BLaER1 treated with 17β-estradiol and CSF1 and Interleukin-3, amounts not matched to agents 10 nM and 100 nM (cell line): ENCODE measurements around the gene COL10A1.
A peak's percentile ranks its signal among the peaks of the same experiment; 100 is the strongest.
"Not testable (repeated sequence)": the region's sequence is repeated elsewhere in the genome, so short reads cannot be mapped to it uniquely, and the experiment has no call there.

Source experiments
- H3K27ac ChIP-seq, 11 experiments: shearing (Covaris generic); formaldehyde crosslinking; 2 replicates each; pipeline ENCODE4 v1.8.1; 2022
- H3K27me3 ChIP-seq, 11 experiments: shearing (Covaris generic); formaldehyde crosslinking; 2 replicates each; pipeline ENCODE4 v1.8.1; 2022
- H3K36me3 ChIP-seq, 11 experiments: shearing (Covaris generic); formaldehyde crosslinking; 2 replicates each; pipeline ENCODE4 v1.8.1; 2022
- H3K4me1 ChIP-seq, 10 experiments: shearing (Covaris generic); formaldehyde crosslinking; 2 replicates each; pipeline ENCODE4 v1.8.1; 2022
- H3K4me2 ChIP-seq, 11 experiments: shearing (Covaris generic); formaldehyde crosslinking; 2 replicates each; pipeline ENCODE4 v1.8.1; 2022
- H3K4me3 ChIP-seq, 10 experiments: shearing (Covaris generic); formaldehyde crosslinking; 2 replicates each; pipeline ENCODE4 v1.8.1; 2022
- H3K9ac ChIP-seq, 11 experiments: shearing (Covaris generic); formaldehyde crosslinking; 2 replicates each; pipeline ENCODE4 v1.8.1; 2022
- H3K9me3 ChIP-seq, 11 experiments: shearing (Covaris generic); formaldehyde crosslinking; replicated peaks in 1 of 11; 2 replicates each; pipeline ENCODE4 v1.8.1; 2022
- H4K20me1 ChIP-seq, 11 experiments: shearing (Covaris generic); formaldehyde crosslinking; 2 replicates each; pipeline ENCODE4 v1.8.1; 2022
- Cebpa-rat ChIP-seq, 11 experiments: shearing (Covaris generic); IDR thresholded peaks; 2 replicates each; pipeline ENCODE4 v1.8.1; 2022

COL10A1 gene

GRCh38 chr6:116096979-116097816 is 28.7 kb downstream of the COL10A1 start:
- no peaks in the 10 kb centered on the region for H4K20me1 ChIP-seq
- H3K27me3 ChIP-seq: no peaks in the 10 kb centered on the region
- no peak overlapping the region for H3K9ac ChIP-seq
- H3K36me3 ChIP-seq: peaks cover 0 to 10% (median 0%) of the 10 kb centered on the region in 11 experiments; a peak in 2 of 22 replicates
- peaks cover 8 to 48% (median 9%) of the 10 kb centered on the region in 10 experiments for H3K4me1 ChIP-seq
- H3K9me3 ChIP-seq: peaks cover 14 to 28% (median 22%) of the 10 kb centered on the region in 11 experiments
- peak overlapping the region in 2 of 11 experiments; percentile 92 to 98; a peak in 1 of 22 replicates for H3K4me2 ChIP-seq
- no peak overlapping the region for H3K4me3 ChIP-seq
- H3K27ac ChIP-seq: no peak overlapping the region
- TF ChIP-seq Cebpa-rat (IDR thresholded peaks at IDR 0.05): no peak

GRCh38 chr6:116096048-116096759 is 29.7 kb downstream of the COL10A1 start:
- H3K4me3 ChIP-seq, H3K9ac ChIP-seq, H4K20me1 ChIP-seq, H3K27ac ChIP-seq, H3K4me2 ChIP-seq, H3K36me3 ChIP-seq, H3K27me3 ChIP-seq: not testable (repeated sequence)
- H3K9me3 ChIP-seq: peaks cover 14 to 32% (median 22%) of the 10 kb centered on the region in 11 experiments
- H3K4me1 ChIP-seq: peaks cover 0 to 40% (median 0%) of the 10 kb centered on the region in 10 experiments; a peak in 7 of 20 replicates

GRCh38 chr6:116094041-116094440 is 31.9 kb downstream of the COL10A1 start:
- TF ChIP-seq Cebpa-rat (IDR thresholded peaks at IDR 0.05): no peak
- H3K27ac ChIP-seq: no peak overlapping the region

GRCh38 chr6:116090251-116090650 is 35.7 kb downstream of the COL10A1 start:
- H4K20me1 ChIP-seq: no peaks in the 10 kb centered on the region
- H3K4me3 ChIP-seq: no peak overlapping the region
- H3K27me3 ChIP-seq: no peaks in the 10 kb centered on the region
- H3K36me3 ChIP-seq: no peaks in the 10 kb centered on the region
- TF ChIP-seq Cebpa-rat (IDR thresholded peaks at IDR 0.05): no peak
- no peak overlapping the region for H3K9ac ChIP-seq
- H3K9me3 ChIP-seq: peaks cover 0 to 18% (median 8%) of the 10 kb centered on the region in 11 experiments; a peak in 14 of 22 replicates
- no peak overlapping the region for H3K4me2 ChIP-seq
- H3K4me1 ChIP-seq: peaks cover 0 to 21% (median 0%) of the 10 kb centered on the region in 10 experiments; a peak in 3 of 20 replicates
- no peak overlapping the region for H3K27ac ChIP-seq

More at GRCh38 chr6:116094041-116094440, 31.9 kb downstream of the COL10A1 start:
- no peaks in the 10 kb centered on the region for H3K27me3 ChIP-seq
- H3K9me3 ChIP-seq: peaks cover 14 to 34% (median 22%) of the 10 kb centered on the region in 11 experiments
- no peaks in the 10 kb centered on the region for H4K20me1 ChIP-seq
- H3K4me1 ChIP-seq: peaks cover 0 to 26% (median 0%) of the 10 kb centered on the region in 10 experiments; a peak in 7 of 20 replicates
- H3K4me3 ChIP-seq: no peak overlapping the region
- H3K4me2 ChIP-seq: peak overlapping the region in 2 of 11 experiments; percentile 9 to 46; a peak in 2 of 22 replicates
- H3K9ac ChIP-seq: no peak overlapping the region
- H3K36me3 ChIP-seq: peaks cover 0 to 10% (median 0%) of the 10 kb centered on the region in 11 experiments; a peak in 2 of 22 replicates

- Histone ChIP-seq H3K27me3 (no peaks in the 10 kb centered on the region), H3K36me3 (no peaks in the 10 kb centered on the region), H3K9ac (no peak overlapping the region), H4K20me1 (no peaks in the 10 kb centered on the region), H3K4me1 (peaks cover 0 to 9% (median 0%) of the 10 kb centered on the region in 10 experiments; a peak in 3 of 20 replicates), H3K27ac (no peak overlapping the region), H3K4me2 (no peak overlapping the region), H3K4me3 (no peak overlapping the region), H3K9me3 (peaks cover 0 to 8% (median under 1%) of the 10 kb centered on the region in 11 experiments; a peak in 3 of 22 replicates)
- no peak for TF ChIP-seq Cebpa-rat (IDR thresholded peaks at IDR 0.05)
These were observed 37.0 kb downstream of the COL10A1 start for GRCh38 chr6:116088946-116089345.

- H3K9me3 ChIP-seq: peaks cover 0 to 8% (median 0%) of the 10 kb centered on the region in 11 experiments; a peak in 3 of 22 replicates
- H4K20me1 ChIP-seq: no peaks in the 10 kb centered on the region
- no peak overlapping the region for H3K9ac ChIP-seq
- H3K4me2 ChIP-seq: peak overlapping the region in 1 of 11 experiments; percentile 52; a peak in 1 of 22 replicates
- H3K36me3 ChIP-seq: no peaks in the 10 kb centered on the region
- no peak for TF ChIP-seq Cebpa-rat (IDR thresholded peaks at IDR 0.05)
- H3K4me1 ChIP-seq: peaks cover 0 to 15% (median 0%) of the 10 kb centered on the region in 10 experiments; a peak in 2 of 20 replicates
- no peak overlapping the region for H3K4me3 ChIP-seq
- no peaks in the 10 kb centered on the region for H3K27me3 ChIP-seq
- H3K27ac ChIP-seq: no peak overlapping the region
These were observed 38.4 kb downstream of the COL10A1 start for GRCh38 chr6:116087437-116088027.

- Histone ChIP-seq H3K27me3 (no peaks in the 10 kb centered on the region), H3K4me2 (no peak overlapping the region), H3K9ac (no peak overlapping the region), H3K36me3 (no peaks in the 10 kb centered on the region), H4K20me1 (no peaks in the 10 kb centered on the region), H3K9me3 (no peaks in the 10 kb centered on the region), H3K27ac (no peak overlapping the region), H3K4me1 (peaks cover 0 to 15% (median 0%) of the 10 kb centered on the region in 10 experiments; a peak in 2 of 20 replicates), H3K4me3 (no peak overlapping the region)
- no peak for TF ChIP-seq Cebpa-rat (IDR thresholded peaks at IDR 0.05)
These were observed 41.6 kb downstream of the COL10A1 start for GRCh38 chr6:116084284-116084683.

- no peaks in the 10 kb centered on the region for H3K9me3 ChIP-seq
- H3K4me1 ChIP-seq: peaks cover 0 to 13% (median 0%) of the 10 kb centered on the region in 10 experiments; a peak in 2 of 20 replicates
- H3K27ac ChIP-seq: no peak overlapping the region
- no peak overlapping the region for H3K4me2 ChIP-seq
- no peak overlapping the region for H3K4me3 ChIP-seq
- no peaks in the 10 kb centered on the region for H3K27me3 ChIP-seq
- no peak overlapping the region for H3K9ac ChIP-seq
- TF ChIP-seq Cebpa-rat (IDR thresholded peaks at IDR 0.05): no peak
- H3K36me3 ChIP-seq: no peaks in the 10 kb centered on the region
- no peaks in the 10 kb centered on the region for H4K20me1 ChIP-seq
These were observed 42.9 kb downstream of the COL10A1 start for GRCh38 chr6:116083052-116083451.

GRCh38 chr6:116078945-116079344 is 47.0 kb downstream of the COL10A1 start:
- Histone ChIP-seq H3K9me3 (no peaks in the 10 kb centered on the region), H3K27ac (no peak overlapping the region), H3K4me2 (no peak overlapping the region), H3K4me1 (0 out of 20 replicates have a peak, but pooled peaks cover 0 to 6% (median 0%) of the 10 kb centered on the region in 10 experiments), H3K36me3 (no peaks in the 10 kb centered on the region), H3K4me3 (no peak overlapping the region), H4K20me1 (no peaks in the 10 kb centered on the region), H3K9ac (no peak overlapping the region), H3K27me3 (no peaks in the 10 kb centered on the region)
- TF ChIP-seq Cebpa-rat (IDR thresholded peaks at IDR 0.05): no peak
